NCI-H524 treated with DMSO at 0.1 percent for 48 hours (cell line): ENCODE results near the gene PXDN.
"Not testable (repeated sequence)": the region's sequence is repeated elsewhere in the genome, so short reads cannot be mapped to it uniquely, and the experiment has no call there.

Experiments
- DNase-seq: peaks from one replicate; lab custom pipeline; 2025; lab: John Stamatoyannopoulos, UW

The PXDN gene

GRCh38 chr2:1777156-1777555 is 32.8 kb upstream of the PXDN start:
- DNase-seq, result no peak

- DNase-seq, result no peak
Observed at GRCh38 chr2:1775511-1776035, 31.3 kb upstream of the PXDN start.

GRCh38 chr2:1774929-1775328 is 30.6 kb upstream of the PXDN start:
- no peak for DNase-seq

GRCh38 chr2:1773883-1774282 is 29.6 kb upstream of the PXDN start:
- DNase-seq, result no peak

- no peak for DNase-seq
Observed at GRCh38 chr2:1772471-1773267, 28.4 kb upstream of the PXDN start.

GRCh38 chr2:1771626-1772280 is 27.4 kb upstream of the PXDN start:
- no peak for DNase-seq

- no peak for DNase-seq
Observed at GRCh38 chr2:1770566-1771380, 26.5 kb upstream of the PXDN start.

GRCh38 chr2:1769703-1770422 is 25.5 kb upstream of the PXDN start:
- DNase-seq, result peak; percentile 16

- no peak for DNase-seq
Observed at GRCh38 chr2:1767939-1768691, 23.8 kb upstream of the PXDN start.

- no peak for DNase-seq
Observed at GRCh38 chr2:1766851-1767811, 22.8 kb upstream of the PXDN start.

GRCh38 chr2:1766425-1766824 is 22.1 kb upstream of the PXDN start:
- no peak for DNase-seq

- not testable (repeated sequence) for DNase-seq
Observed at GRCh38 chr2:1765201-1765600, 20.9 kb upstream of the PXDN start.

GRCh38 chr2:1759611-1759930 is 15.3 kb upstream of the PXDN start:
- no peak for DNase-seq

- no peak for DNase-seq
Observed at GRCh38 chr2:1758774-1759610, 14.7 kb upstream of the PXDN start.

- DNase-seq, result no peak
Observed at GRCh38 chr2:1758171-1758570, 13.9 kb upstream of the PXDN start.

- no peak for DNase-seq
Observed at GRCh38 chr2:1757567-1757966, 13.3 kb upstream of the PXDN start.

GRCh38 chr2:1757146-1757545 is 12.8 kb upstream of the PXDN start:
- not testable (repeated sequence) for DNase-seq

GRCh38 chr2:1756456-1756855 is 12.1 kb upstream of the PXDN start:
- DNase-seq, result no peak
